H9 (cell line): ENCODE data around the gene RPRD1B. TPM values are rescaled to one million over a fixed set of nuclear protein-coding genes. Genes with fewer than 3 reads are reported as not detected.

ENCODE experiments used
- DNase-seq: peaks from one replicate; pipeline ENCODE4 v3.0.0-alpha.2; 2017
- H2AFZ ChIP-seq: one replicate; pipeline ENCODE4 v1.6.1; 2013; ENCODE audit warnings: mild to moderate bottlenecking, low read length, control low read depth, moderate library complexity
- H2AK5ac ChIP-seq: 2 replicates; pipeline ENCODE4 v1.6.1; 2013; ENCODE audit warnings: low read length, control low read depth, mixed read lengths; ENCODE audit not compliant: insufficient read length
- H2BK120ac ChIP-seq: one replicate; pipeline ENCODE4 v1.6.1; 2013; ENCODE audit warnings: low read depth, mild to moderate bottlenecking, low read length, control low read depth, inconsistent platforms; ENCODE audit not compliant: poor library complexity, severe bottlenecking
- H2BK12ac ChIP-seq: 2 replicates; pipeline ENCODE4 v1.6.1; 2013; ENCODE audit warnings: low read length, control low read depth, mixed read lengths, low read depth; ENCODE audit not compliant: insufficient read length
- H2BK15ac ChIP-seq: 2 replicates; pipeline ENCODE4 v1.6.1; 2013; ENCODE audit warnings: low read depth, low read length, control low read depth
- H2BK20ac ChIP-seq: one replicate; pipeline ENCODE4 v1.6.1; 2013; ENCODE audit warnings: low read depth, mild to moderate bottlenecking, low read length, control low read depth, inconsistent platforms; ENCODE audit not compliant: poor library complexity, severe bottlenecking
- H2BK5ac ChIP-seq: 2 replicates; pipeline ENCODE4 v1.6.1; 2013; ENCODE audit warnings: low read length, control low read depth, mixed read lengths; ENCODE audit not compliant: insufficient read length
- H3K14ac ChIP-seq: 2 replicates; pipeline ENCODE4 v1.6.1; 2013; ENCODE audit warnings: low read length, control low read depth; ENCODE audit not compliant: insufficient read depth
- H3K18ac ChIP-seq: 2 replicates; pipeline ENCODE4 v1.6.1; 2013; ENCODE audit warnings: low read depth, mild to moderate bottlenecking, mixed read lengths, low read length, control low read depth; ENCODE audit not compliant: insufficient read length
- H3K23ac ChIP-seq: 2 replicates; pipeline ENCODE4 v1.6.1; 2013; ENCODE audit warnings: low read length, control low read depth, mixed read lengths, low read depth; ENCODE audit not compliant: insufficient read length
- H3K23me2 ChIP-seq: 2 replicates; pipeline ENCODE4 v1.6.1; 2013; ENCODE audit warnings: low read depth, mild to moderate bottlenecking, mixed read lengths, low read length, control low read depth; ENCODE audit not compliant: insufficient read length, poor library complexity, severe bottlenecking
- H3K27ac ChIP-seq: 2 replicates; pipeline ENCODE4 v1.5.1; 2013; ENCODE audit warnings: low read length, control low read depth, mixed read lengths, low read depth; ENCODE audit not compliant: insufficient read length
- H3K27me3 ChIP-seq: 2 replicates; pipeline ENCODE4 v1.6.1; 2013; ENCODE audit warnings: low read length, control low read depth, inconsistent platforms; ENCODE audit not compliant: insufficient read depth
- H3K4ac ChIP-seq: 2 replicates; pipeline ENCODE4 v1.6.1; 2013; ENCODE audit warnings: low read depth, mild to moderate bottlenecking, control low read depth, inconsistent platforms, low read length, moderate library complexity
- H3K4me1 ChIP-seq: 2 replicates; pipeline ENCODE4 v1.6.1; 2013; ENCODE audit warnings: low read length, control low read depth, inconsistent platforms; ENCODE audit not compliant: insufficient read depth
- H3K4me2 ChIP-seq: 2 replicates; pipeline ENCODE4 v1.6.1; 2013; ENCODE audit warnings: low read length, control low read depth, mixed read lengths; ENCODE audit not compliant: insufficient read length, insufficient read depth
- H3K56ac ChIP-seq: 2 replicates; pipeline ENCODE4 v1.6.1; 2013; ENCODE audit warnings: low read depth, mild to moderate bottlenecking, mixed read lengths, low read length, control low read depth; ENCODE audit not compliant: insufficient read length
- H3K79me1 ChIP-seq: 2 replicates; pipeline ENCODE4 v1.6.1; 2013; ENCODE audit warnings: low read depth, mild to moderate bottlenecking, moderate library complexity, low read length, control low read depth, inconsistent platforms; ENCODE audit not compliant: insufficient read depth, poor library complexity, severe bottlenecking
- H3K79me2 ChIP-seq: 2 replicates; pipeline ENCODE4 v1.6.1; 2013; ENCODE audit warnings: low read length, control low read depth, inconsistent platforms; ENCODE audit not compliant: insufficient read depth
- H3K9ac ChIP-seq: 2 replicates; pipeline ENCODE4 v1.6.1; 2013; ENCODE audit warnings: low read length, control low read depth, mixed read lengths; ENCODE audit not compliant: insufficient read length; ENCODE audit errors: extremely low read depth
- H3K9me3 ChIP-seq: one replicate; pipeline ENCODE4 v1.6.1; 2013; ENCODE audit warnings: low read depth, low read length, inconsistent platforms; ENCODE audit not compliant: control insufficient read depth
- H3T11ph ChIP-seq: one replicate; pipeline ENCODE4 v1.6.1; 2013; ENCODE audit warnings: mild to moderate bottlenecking, low read length, control low read depth, inconsistent platforms
- H4K20me1 ChIP-seq: one replicate; pipeline ENCODE4 v1.6.1; 2013; ENCODE audit not compliant: control insufficient read depth, insufficient read length, insufficient read depth
- H4K5ac ChIP-seq: 2 replicates; pipeline ENCODE4 v1.6.1; 2013; ENCODE audit warnings: low read depth, mild to moderate bottlenecking, mixed read lengths, low read length, control low read depth; ENCODE audit not compliant: insufficient read length
- H4K8ac ChIP-seq: replicated peaks from 2 replicates; pipeline ENCODE4 v1.6.1; 2013; ENCODE audit warnings: low read length, control low read depth, mixed read lengths, low read depth; ENCODE audit not compliant: insufficient read length
- H4K91ac ChIP-seq: 2 replicates; pipeline ENCODE4 v1.6.1; 2013; ENCODE audit warnings: low read depth, mild to moderate bottlenecking, moderate library complexity, mixed read lengths, low read length, control low read depth; ENCODE audit not compliant: insufficient read length
- H3K27ac Mint-ChIP-seq, 3 experiments: 2 replicates in 2 of 3; 3 replicates in 1 of 3; pipeline ENCODE4 v1.8.0; 2020 to 2021; ENCODE audit warnings: mixed read lengths in 3 of 3, mild to moderate bottlenecking in 1 of 3, moderate library complexity in 1 of 3
- H3K27me3 Mint-ChIP-seq: 2 replicates; pipeline ENCODE4 v1.8.0; 2021; ENCODE audit warnings: low read depth, mild to moderate bottlenecking, moderate library complexity, mixed read lengths
- H3K36me3 Mint-ChIP-seq, 3 experiments: 2 replicates in 2 of 3; 3 replicates in 1 of 3; pipeline ENCODE4 v1.8.0; 2020 to 2021; ENCODE audit warnings: low read depth in 3 of 3, mixed read lengths in 3 of 3; ENCODE audit not compliant: insufficient read depth in 1 of 3
- H3K4me1 Mint-ChIP-seq, 2 experiments: 2 replicates each; pipeline ENCODE4 v1.8.0; 2020; ENCODE audit warnings: mixed read lengths in 2 of 2
- H3K4me3 Mint-ChIP-seq, 2 experiments: 2 replicates in 1 of 2; 3 replicates in 1 of 2; pipeline ENCODE4 v1.8.0; 2020 to 2021; ENCODE audit warnings: mild to moderate bottlenecking in 2 of 2, mixed read lengths in 2 of 2, moderate library complexity in 1 of 2
- H3K9me3 Mint-ChIP-seq, 2 experiments: 2 replicates in 1 of 2; 3 replicates in 1 of 2; pipeline ENCODE4 v1.8.0; 2020; ENCODE audit warnings: mild to moderate bottlenecking in 2 of 2, mixed read lengths in 2 of 2, moderate library complexity in 1 of 2
- WGBS: extraction: QIAGEN DNeasy Blood & Tissue Kit; methylation state at CpG from one replicate; pipeline ENCODE4 v1.1.7; 2013; ENCODE audit warnings: missing lambda C conversion rate, low lambda C conversion rate, mixed read lengths; ENCODE audit not compliant: insufficient read length; ENCODE audit errors: extremely low coverage; 5-methylcytosine and 5-hydroxymethylcytosine counted together
- total RNA-seq: library from RNA; stranded (reverse); gene quantifications from 2 replicates; pipeline ENCODE4 v1.2.1, GENCODE V29; 2021
- TF ChIP-seq, protein P1 (sequence below): fragments of 200-600 bp; sonication (generic); conservative IDR thresholded peaks from 3 replicates; pipeline ENCODE4 v1.8.0; 2021; ENCODE audit warnings: antibody characterized with exemption, mild to moderate bottlenecking

RPRD1B gene
- total RNA-seq, 1 experiment from 2014 or later: 34.3 TPM

DNA sequence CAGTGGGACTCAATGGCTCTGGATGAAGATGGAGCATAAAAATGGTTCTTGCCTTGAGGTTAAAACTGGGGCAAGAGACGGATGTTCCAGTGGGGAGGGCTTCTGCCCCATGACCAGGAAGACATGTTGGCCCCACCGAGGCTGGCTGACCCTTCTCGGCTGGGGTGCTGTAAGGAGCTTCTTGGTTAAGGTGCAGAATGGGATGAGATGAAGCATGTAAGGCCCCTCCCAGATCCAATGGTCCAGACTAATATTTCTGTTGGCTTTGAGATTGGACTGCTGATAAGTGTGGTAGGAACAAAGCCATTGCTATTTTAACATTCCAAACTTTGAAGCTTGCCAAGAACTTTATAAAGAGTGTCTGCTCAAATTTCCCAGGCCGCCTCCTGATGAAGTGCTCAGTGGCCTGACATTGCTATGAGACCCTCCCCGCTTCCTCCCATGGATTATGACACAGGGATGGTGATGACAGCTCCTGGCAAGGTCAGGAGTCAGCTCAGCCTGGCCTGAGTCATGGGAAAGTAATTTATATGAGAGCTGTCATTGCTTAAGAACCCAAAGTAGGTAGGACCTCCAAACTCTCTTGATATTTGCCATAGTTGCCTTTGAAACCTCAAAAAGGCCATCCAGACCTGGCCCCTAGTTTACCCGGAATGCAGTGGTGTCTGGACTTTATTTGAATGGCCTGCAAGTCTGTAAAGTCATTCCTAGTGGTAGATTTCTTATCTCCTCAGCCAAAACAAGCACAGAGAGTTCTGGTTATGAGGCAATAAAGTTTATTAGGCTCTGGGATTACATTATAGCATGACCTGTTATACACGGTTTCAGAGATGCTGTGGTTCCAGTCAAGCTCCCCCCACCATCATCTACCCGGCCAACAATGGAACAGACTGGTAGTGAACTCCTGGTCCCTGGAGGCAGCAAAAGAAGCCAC lies 76.3 kb downstream of the RPRD1B start:
- no CpG with 5 or more reads among the region's 8 CpGs for WGBS
- H3K27me3 ChIP-seq: no peaks in the 10 kb centered on the region
- no peaks in the 10 kb centered on the region for H3K79me2 ChIP-seq
- Mint-ChIP-seq H3K9me3 (no peaks in the 10 kb centered on the region), H3K4me3 (no peak overlapping the region), H3K27ac (peak overlapping the region in 1 of 3 experiments; percentile 66; a peak in 1 of 7 replicates), H3K27me3 (no peaks in the 10 kb centered on the region; the same call in 1 of the 2 replicates), H3K36me3 (no peaks in the 10 kb centered on the region), H3K4me1 (peaks cover 4 to 7% of the 10 kb centered on the region in 2 experiments)
- H2BK5ac ChIP-seq: no peak overlapping the region
- H3K4me1 ChIP-seq: no peaks in the 10 kb centered on the region
- no peak overlapping the region for H2BK12ac ChIP-seq
- no peak overlapping the region for H3K4me2 ChIP-seq
- H2BK15ac ChIP-seq: no peak overlapping the region
- H3K56ac ChIP-seq: no peak overlapping the region
- no peak overlapping the region for H2BK20ac ChIP-seq
- H4K20me1 ChIP-seq: no peaks in the 10 kb centered on the region
- no peak overlapping the region for H3K14ac ChIP-seq
- H4K8ac ChIP-seq: no peak overlapping the region
- H3K27ac ChIP-seq: no peak overlapping the region
- no peak overlapping the region for H4K91ac ChIP-seq
- H2AFZ ChIP-seq: no peak overlapping the region
- H3T11ph ChIP-seq: no peak overlapping the region
- no peak overlapping the region for H3K18ac ChIP-seq
- H3K23ac ChIP-seq: no peak overlapping the region
- TF ChIP-seq, protein P1, sequence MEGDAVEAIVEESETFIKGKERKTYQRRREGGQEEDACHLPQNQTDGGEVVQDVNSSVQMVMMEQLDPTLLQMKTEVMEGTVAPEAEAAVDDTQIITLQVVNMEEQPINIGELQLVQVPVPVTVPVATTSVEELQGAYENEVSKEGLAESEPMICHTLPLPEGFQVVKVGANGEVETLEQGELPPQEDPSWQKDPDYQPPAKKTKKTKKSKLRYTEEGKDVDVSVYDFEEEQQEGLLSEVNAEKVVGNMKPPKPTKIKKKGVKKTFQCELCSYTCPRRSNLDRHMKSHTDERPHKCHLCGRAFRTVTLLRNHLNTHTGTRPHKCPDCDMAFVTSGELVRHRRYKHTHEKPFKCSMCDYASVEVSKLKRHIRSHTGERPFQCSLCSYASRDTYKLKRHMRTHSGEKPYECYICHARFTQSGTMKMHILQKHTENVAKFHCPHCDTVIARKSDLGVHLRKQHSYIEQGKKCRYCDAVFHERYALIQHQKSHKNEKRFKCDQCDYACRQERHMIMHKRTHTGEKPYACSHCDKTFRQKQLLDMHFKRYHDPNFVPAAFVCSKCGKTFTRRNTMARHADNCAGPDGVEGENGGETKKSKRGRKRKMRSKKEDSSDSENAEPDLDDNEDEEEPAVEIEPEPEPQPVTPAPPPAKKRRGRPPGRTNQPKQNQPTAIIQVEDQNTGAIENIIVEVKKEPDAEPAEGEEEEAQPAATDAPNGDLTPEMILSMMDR: no peak
- no peaks in the 10 kb centered on the region for H3K23me2 ChIP-seq
- no peak for DNase-seq
- no peak overlapping the region for H2AK5ac ChIP-seq
- no peak overlapping the region for H4K5ac ChIP-seq
- H3K9me3 ChIP-seq: no peaks in the 10 kb centered on the region
- no peaks in the 10 kb centered on the region for H3K79me1 ChIP-seq
- H3K4ac ChIP-seq: no peak overlapping the region
- H2BK120ac ChIP-seq: no peak overlapping the region
- H3K9ac ChIP-seq: no peak overlapping the region
